Embryonic facial prominence (tissue), 1 donor: ENCODE data around the gene NAIF1.
"Not testable (repeated sequence)": the region's sequence is repeated elsewhere in the genome, so short reads cannot be mapped to it uniquely, and the experiment has no call there.

Source experiments
- DNase-seq: peaks from one replicate; pipeline ENCODE4 v3.0.0-alpha.2; 2016; ENCODE audit errors: extremely low spot score

NAIF1 gene

GRCh38 chr9:128066713-128067644 lies at the start of gene NAIF1:
Gene NAIF1, minus strand, starts transcription at chr9:128067320. Its CDS starts 219 bp downstream, at chr9:128067101.
- peak; percentile 99 for DNase-seq

- no peak for DNase-seq
Measured at GRCh38 chr9:128116104-128117083, 49.3 kb upstream of the NAIF1 start.

- no peak for DNase-seq
Measured at GRCh38 chr9:128115187-128116103, 48.3 kb upstream of the NAIF1 start.

- DNase-seq, result no peak
Measured at GRCh38 chr9:128114326-128115186, 47.4 kb upstream of the NAIF1 start.

- DNase-seq, result no peak
Measured at GRCh38 chr9:128113526-128114325, 46.6 kb upstream of the NAIF1 start.

- DNase-seq, result not testable (repeated sequence)
Measured at GRCh38 chr9:128111726-128112125, 44.6 kb upstream of the NAIF1 start.

- DNase-seq, result no peak
Measured at GRCh38 chr9:128109050-128109709, 42.1 kb upstream of the NAIF1 start.

GRCh38 chr9:128108269-128109049 lies 41.3 kb upstream of the NAIF1 start:
- no peak for DNase-seq

GRCh38 chr9:128107468-128108268 lies 40.5 kb upstream of the NAIF1 start:
- DNase-seq, result no peak

- no peak for DNase-seq
Measured at GRCh38 chr9:128106940-128107467, 39.9 kb upstream of the NAIF1 start.

- DNase-seq, result no peak
Measured at GRCh38 chr9:128106181-128106939, 39.2 kb upstream of the NAIF1 start.

- no peak for DNase-seq
Measured at GRCh38 chr9:128105538-128106175, 38.5 kb upstream of the NAIF1 start.

GRCh38 chr9:128104171-128104618 lies 37.1 kb upstream of the NAIF1 start:
- DNase-seq, result no peak

GRCh38 chr9:128103589-128103962 lies 36.5 kb upstream of the NAIF1 start:
- DNase-seq, result no peak

GRCh38 chr9:128102861-128103588 lies 35.9 kb upstream of the NAIF1 start:
- no peak for DNase-seq
